Activated T-cell treated with anti-CD3 and anti-CD28 coated beads, Interleukin-2, amount 50 U/mL, for 24 hours (primary cell): ENCODE data around the gene CSNK1G2.

Experiments used
- DNase-seq: peaks from one replicate; pipeline ENCODE4 v3.0.0-alpha.2; 2020
- H3K27ac Mint-ChIP-seq: 2 replicates; pipeline ENCODE4 v1.8.0; 2020; ENCODE audit warnings: mild to moderate bottlenecking, mixed read lengths
- H3K27me3 Mint-ChIP-seq: 2 replicates; pipeline ENCODE4 v1.8.0; 2020; ENCODE audit warnings: mixed read lengths
- H3K36me3 Mint-ChIP-seq: 2 replicates; pipeline ENCODE4 v1.8.0; 2020; ENCODE audit warnings: low read depth, mixed read lengths
- H3K4me1 Mint-ChIP-seq: 2 replicates; pipeline ENCODE4 v1.8.0; 2020; ENCODE audit warnings: low read depth, mixed read lengths
- H3K4me3 Mint-ChIP-seq: 2 replicates; pipeline ENCODE4 v1.8.0; 2020; ENCODE audit warnings: mild to moderate bottlenecking, moderate library complexity, mixed read lengths
- H3K9me3 Mint-ChIP-seq: 2 replicates; pipeline ENCODE4 v1.8.0; 2020; ENCODE audit warnings: mixed read lengths

Gene CSNK1G2

GRCh38 chr19:1929021-1929742 lies 11.8 kb upstream of the CSNK1G2 start:
- H3K27ac Mint-ChIP-seq: peak overlapping the region; percentile 26
- peaks cover 25% of the 10 kb centered on the region for H3K4me1 Mint-ChIP-seq
- H3K4me3 Mint-ChIP-seq: peak overlapping the region; percentile 76
- peaks cover 14% of the 10 kb centered on the region for H3K36me3 Mint-ChIP-seq
- DNase-seq: peak; percentile 91
- H3K9me3 Mint-ChIP-seq: peaks cover 4% of the 10 kb centered on the region
- H3K27me3 Mint-ChIP-seq: no peaks in the 10 kb centered on the region

- no peaks in the 10 kb centered on the region for H3K27me3 Mint-ChIP-seq
- peaks cover 27% of the 10 kb centered on the region for H3K4me1 Mint-ChIP-seq
These were observed 9.5 kb upstream of the CSNK1G2 start for GRCh38 chr19:1931445-1931844.

GRCh38 chr19:1932395-1932794 lies 8.6 kb upstream of the CSNK1G2 start:
- H3K4me1 Mint-ChIP-seq: peaks cover 27% of the 10 kb centered on the region
- DNase-seq: no peak
- no peak overlapping the region for H3K27ac Mint-ChIP-seq
- H3K9me3 Mint-ChIP-seq: peaks cover 7% of the 10 kb centered on the region
- no peaks in the 10 kb centered on the region for H3K36me3 Mint-ChIP-seq
- H3K4me3 Mint-ChIP-seq: no peak overlapping the region
- no peaks in the 10 kb centered on the region for H3K27me3 Mint-ChIP-seq

More at GRCh38 chr19:1931445-1931844, 9.5 kb upstream of the CSNK1G2 start:
- Mint-ChIP-seq H3K36me3 (no peaks in the 10 kb centered on the region), H3K9me3 (peaks cover 7% of the 10 kb centered on the region), H3K4me3 (no peak overlapping the region), H3K27ac (no peak overlapping the region)
- no peak for DNase-seq

GRCh38 chr19:1933244-1933643 lies 7.7 kb upstream of the CSNK1G2 start:
- H3K36me3 Mint-ChIP-seq: no peaks in the 10 kb centered on the region
- H3K9me3 Mint-ChIP-seq: peaks cover 7% of the 10 kb centered on the region
- H3K4me1 Mint-ChIP-seq: peaks cover 23% of the 10 kb centered on the region
- H3K27me3 Mint-ChIP-seq: no peaks in the 10 kb centered on the region
- no peak overlapping the region for H3K27ac Mint-ChIP-seq
- no peak for DNase-seq
- H3K4me3 Mint-ChIP-seq: no peak overlapping the region

GRCh38 chr19:1933942-1934341 lies 7.0 kb upstream of the CSNK1G2 start:
- H3K4me1 Mint-ChIP-seq: peaks cover 22% of the 10 kb centered on the region
- H3K4me3 Mint-ChIP-seq: no peak overlapping the region
- H3K36me3 Mint-ChIP-seq: no peaks in the 10 kb centered on the region
- no peaks in the 10 kb centered on the region for H3K27me3 Mint-ChIP-seq
- DNase-seq: no peak
- H3K27ac Mint-ChIP-seq: no peak overlapping the region
- H3K9me3 Mint-ChIP-seq: peaks cover 7% of the 10 kb centered on the region

- Mint-ChIP-seq H3K27me3 (no peaks in the 10 kb centered on the region), H3K4me1 (peaks cover 20% of the 10 kb centered on the region), H3K27ac (peak overlapping the region; percentile 41), H3K4me3 (no peak overlapping the region), H3K9me3 (peaks cover 7% of the 10 kb centered on the region), H3K36me3 (peaks cover 2% of the 10 kb centered on the region)
- DNase-seq: no peak
These were observed 5.3 kb upstream of the CSNK1G2 start for GRCh38 chr19:1935484-1936208.

- DNase-seq: no peak
- H3K27ac Mint-ChIP-seq: no peak overlapping the region
- H3K27me3 Mint-ChIP-seq: no peaks in the 10 kb centered on the region
These were observed 4.5 kb upstream of the CSNK1G2 start for GRCh38 chr19:1936430-1936829.

GRCh38 chr19:1936916-1937610 lies 3.9 kb upstream of the CSNK1G2 start:
- Mint-ChIP-seq H3K27me3 (no peaks in the 10 kb centered on the region), H3K4me3 (no peak overlapping the region), H3K4me1 (peaks cover 18% of the 10 kb centered on the region), H3K27ac (no peak overlapping the region), H3K36me3 (peaks cover 2% of the 10 kb centered on the region), H3K9me3 (peaks cover 3% of the 10 kb centered on the region)
- DNase-seq: no peak

More at GRCh38 chr19:1936430-1936829, 4.5 kb upstream of the CSNK1G2 start:
- Mint-ChIP-seq H3K4me1 (peaks cover 19% of the 10 kb centered on the region), H3K9me3 (peaks cover 7% of the 10 kb centered on the region), H3K36me3 (peaks cover 2% of the 10 kb centered on the region), H3K4me3 (no peak overlapping the region)

GRCh38 chr19:1938071-1938470 lies 2.9 kb upstream of the CSNK1G2 start:
- no peak overlapping the region for H3K4me3 Mint-ChIP-seq
- H3K9me3 Mint-ChIP-seq: peaks cover 3% of the 10 kb centered on the region
- DNase-seq: no peak
- H3K36me3 Mint-ChIP-seq: peaks cover 10% of the 10 kb centered on the region
- no peak overlapping the region for H3K27ac Mint-ChIP-seq
- H3K27me3 Mint-ChIP-seq: no peaks in the 10 kb centered on the region
- peaks cover 22% of the 10 kb centered on the region for H3K4me1 Mint-ChIP-seq

- Mint-ChIP-seq H3K4me1 (peaks cover 42% of the 10 kb centered on the region), H3K9me3 (no peaks in the 10 kb centered on the region), H3K27ac (peak overlapping the region; percentile 91), H3K4me3 (peak overlapping the region; percentile 94), H3K36me3 (peaks cover 17% of the 10 kb centered on the region), H3K27me3 (no peaks in the 10 kb centered on the region)
- DNase-seq: peak; percentile 77
These were observed 1.3 kb downstream of the CSNK1G2 start for GRCh38 chr19:1942078-1942933.

GRCh38 chr19:1942934-1943555 lies 2.1 kb downstream of the CSNK1G2 start:
- DNase-seq: no peak
- Mint-ChIP-seq H3K9me3 (no peaks in the 10 kb centered on the region), H3K27me3 (no peaks in the 10 kb centered on the region), H3K4me3 (peak overlapping the region; percentile 94), H3K27ac (peak overlapping the region; percentile 91), H3K36me3 (peaks cover 17% of the 10 kb centered on the region), H3K4me1 (peaks cover 42% of the 10 kb centered on the region)

- Mint-ChIP-seq H3K9me3 (no peaks in the 10 kb centered on the region), H3K4me1 (peaks cover 45% of the 10 kb centered on the region), H3K36me3 (peaks cover 17% of the 10 kb centered on the region), H3K4me3 (peak overlapping the region; percentile 94), H3K27me3 (no peaks in the 10 kb centered on the region), H3K27ac (peak overlapping the region; percentile 91)
- no peak for DNase-seq
These were observed 2.7 kb downstream of the CSNK1G2 start for GRCh38 chr19:1943661-1944087.

GRCh38 chr19:1944088-1944915 lies 3.3 kb downstream of the CSNK1G2 start:
- H3K27ac Mint-ChIP-seq: peak overlapping the region; percentile 64
- H3K27me3 Mint-ChIP-seq: no peaks in the 10 kb centered on the region
- H3K36me3 Mint-ChIP-seq: peaks cover 20% of the 10 kb centered on the region
- H3K4me1 Mint-ChIP-seq: peaks cover 51% of the 10 kb centered on the region
- no peaks in the 10 kb centered on the region for H3K9me3 Mint-ChIP-seq
- H3K4me3 Mint-ChIP-seq: peak overlapping the region; percentile 53
- DNase-seq: no peak
